ENCODE data around the gene ZBTB32. TPM values are rescaled to one million over a fixed set of nuclear protein-coding genes. Genes with fewer than 3 reads are reported as not detected.

ZBTB32 gene
- polyA plus RNA-seq, 4 donors, result 0.22 to 0.35 TPM; not detected in 2

DNA sequence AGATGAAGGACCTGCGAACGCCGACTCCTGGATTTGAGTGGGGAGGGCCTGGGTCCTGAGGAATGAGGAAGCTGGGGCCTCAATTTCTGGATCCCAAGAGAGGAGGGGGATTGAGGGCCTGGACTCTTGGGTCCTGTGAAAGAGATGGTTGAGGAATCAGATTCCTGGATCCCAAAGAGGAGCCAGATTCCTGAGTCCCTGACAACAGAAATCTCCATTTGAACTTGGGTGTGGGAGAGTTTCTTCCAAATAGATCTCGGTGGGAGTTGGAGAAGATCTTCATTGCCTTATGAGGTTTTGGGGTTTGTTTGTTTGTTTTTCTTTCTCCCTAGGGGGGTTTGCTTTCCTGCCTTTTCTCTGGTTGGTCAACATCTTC, 41.7 kb downstream of the ZBTB32 start:
- Histone ChIP-seq H3K36me3 (ENCODE audit: control insufficient read depth in 3 of 3, insufficient read depth in 2 of 3, low read depth in 1 of 3, low read length in 3 of 3) (peaks cover 0 to 31% (median 0%) of the 10 kb centered on the region in 3 donors), H3K27me3 (ENCODE audit: control insufficient read depth in 3 of 3, insufficient read depth in 3 of 3, low read length in 3 of 3) (no peaks in the 10 kb centered on the region), H3K4me1 (ENCODE audit: control insufficient read depth in 3 of 3, insufficient read depth in 2 of 3, low read depth in 1 of 3, low read length in 2 of 3) (peaks cover 3 to 23% (median 4%) of the 10 kb centered on the region in 3 donors), H3K27ac (ENCODE audit: low read depth in 1 of 3, low read length in 2 of 3) (peak overlapping the region; percentile 41 to 100 (median 66)), H3K9me3 (ENCODE audit: control insufficient read depth in 2 of 2, insufficient read depth in 1 of 2, low read depth in 1 of 2, low read length in 1 of 2) (peaks cover 0 to 4% of the 10 kb centered on the region in 2 donors), H3K4me3 (ENCODE audit: low read depth in 1 of 3, low read length in 3 of 3) (peak overlapping the region; percentile 72 to 99 (median 77))
- DNase-seq, result no peak
- 3 to 14% (median 7%) methylated on average over 4 of the region's 4 CpGs for WGBS, 3 donors
- no peak for FAIRE-seq

DNA sequence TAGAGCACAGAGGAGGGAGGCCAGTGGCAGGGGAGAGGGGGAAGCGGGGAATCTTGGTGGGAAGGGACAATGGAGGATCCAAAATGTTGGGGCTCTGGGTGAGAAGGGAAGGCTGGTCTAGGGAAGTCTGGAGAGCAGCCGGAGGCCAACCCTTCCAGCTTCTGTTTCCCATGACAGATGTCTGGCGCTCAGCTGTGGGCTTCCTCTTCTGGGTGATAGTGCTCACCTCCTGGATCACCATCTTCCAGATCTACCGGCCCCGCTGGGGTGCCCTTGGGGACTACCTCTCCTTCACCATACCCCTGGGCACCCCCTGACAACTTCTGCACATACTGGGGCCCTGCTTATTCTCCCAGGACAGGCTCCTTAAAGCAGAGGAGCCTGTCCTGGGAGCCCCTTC, 42.2 kb downstream of the ZBTB32 start:
- Histone ChIP-seq H3K27ac (ENCODE audit: low read depth in 1 of 3, low read length in 2 of 3) (no peak overlapping the region), H3K36me3 (ENCODE audit: control insufficient read depth in 3 of 3, insufficient read depth in 2 of 3, low read depth in 1 of 3, low read length in 3 of 3) (peaks cover 0 to 35% (median 0%) of the 10 kb centered on the region in 3 donors), H3K4me3 (ENCODE audit: low read depth in 1 of 3, low read length in 3 of 3) (peak overlapping the region in 2 of 3 donors; percentile 77 to 99), H3K9me3 (ENCODE audit: control insufficient read depth in 2 of 2, insufficient read depth in 1 of 2, low read depth in 1 of 2, low read length in 1 of 2) (peaks cover 0 to 4% of the 10 kb centered on the region in 2 donors), H3K4me1 (ENCODE audit: control insufficient read depth in 3 of 3, insufficient read depth in 2 of 3, low read depth in 1 of 3, low read length in 2 of 3) (peaks cover 3 to 23% (median 4%) of the 10 kb centered on the region in 3 donors), H3K27me3 (ENCODE audit: control insufficient read depth in 3 of 3, insufficient read depth in 3 of 3, low read length in 3 of 3) (no peaks in the 10 kb centered on the region)
- DNase-seq (no peak), FAIRE-seq (no peak)
- 87 to 93% (median 88%) methylated on average over 4 to 5 of the region's 5 CpGs for WGBS, 3 donors

DNA sequence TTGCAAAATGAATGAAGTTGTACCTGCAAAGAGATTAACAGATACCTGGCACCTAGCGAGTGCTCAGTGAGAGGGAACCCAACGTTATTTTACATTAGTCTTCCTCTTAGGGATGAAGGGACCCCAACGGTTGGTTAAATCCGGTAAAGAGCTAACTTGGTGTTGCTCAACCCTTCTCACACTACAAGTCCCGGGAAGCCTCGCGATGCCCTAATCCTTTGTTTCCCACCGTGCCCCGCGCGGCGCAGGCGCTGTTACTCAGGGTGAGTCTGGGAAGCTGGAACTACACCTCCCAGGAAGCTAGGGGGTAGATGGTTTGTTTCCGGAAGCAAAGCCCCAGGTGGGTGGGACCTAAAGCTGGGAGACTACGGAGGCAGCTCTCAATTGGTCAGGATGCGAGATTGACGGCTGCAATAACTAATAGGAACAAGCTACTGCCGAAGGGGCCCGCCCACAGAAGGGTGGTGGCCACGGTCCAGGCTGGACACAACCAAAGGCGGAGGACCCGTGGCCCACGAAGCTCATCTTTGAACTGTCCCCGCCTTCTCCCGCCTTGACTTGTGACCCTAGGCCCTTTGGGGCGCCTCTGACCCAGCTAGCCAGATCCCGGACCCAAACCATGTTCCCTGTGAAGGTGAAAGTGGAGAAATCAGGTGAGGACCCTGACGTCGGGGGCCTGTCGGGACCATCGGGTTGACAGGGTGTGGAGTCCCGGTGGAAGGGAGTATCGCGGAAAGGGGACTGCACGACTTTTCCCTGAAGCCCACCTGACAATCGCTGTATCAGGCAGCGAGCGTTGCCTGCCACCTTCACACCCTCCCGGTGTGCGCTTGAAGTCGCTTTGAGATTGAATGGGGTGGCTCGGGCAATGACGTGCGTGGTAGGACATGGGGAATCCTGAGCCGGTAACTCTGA, 44.0 kb downstream of the ZBTB32 start, which contains the start of gene LIN37:
TSS of gene LIN37 (plus strand) at position 471 of the 915 bp plus-strand sequence. CDS start at position 620, 149 bp downstream.
- WGBS, 3 donors, result 0 to 1% (median 1%) methylated on average over 45 of the region's 45 CpGs
- Histone ChIP-seq H3K27me3 (ENCODE audit: control insufficient read depth in 3 of 3, insufficient read depth in 3 of 3, low read length in 3 of 3) (no peaks in the 10 kb centered on the region), H3K27ac (ENCODE audit: low read depth in 1 of 3, low read length in 2 of 3) (peak within 1 kb of the TSS in 2 of 3 donors; percentile 44 to 72), H3K9me3 (ENCODE audit: control insufficient read depth in 2 of 2, insufficient read depth in 1 of 2, low read depth in 1 of 2, low read length in 1 of 2) (peaks cover 0 to 4% of the 10 kb centered on the region in 2 donors), H3K4me1 (ENCODE audit: control insufficient read depth in 3 of 3, insufficient read depth in 2 of 3, low read depth in 1 of 3, low read length in 2 of 3) (peaks cover 3 to 23% (median 4%) of the 10 kb centered on the region in 3 donors), H3K4me3 (ENCODE audit: low read depth in 1 of 3, low read length in 3 of 3) (peak within 1 kb of the TSS; percentile 71 to 86 (median 78)), H3K36me3 (ENCODE audit: control insufficient read depth in 3 of 3, insufficient read depth in 2 of 3, low read depth in 1 of 3, low read length in 3 of 3) (peaks cover 0 to 40% (median 3%) of the 10 kb centered on the region in 3 donors)
- DNase-seq (peak; percentile 100), FAIRE-seq (peak; percentile 76)

DNA sequence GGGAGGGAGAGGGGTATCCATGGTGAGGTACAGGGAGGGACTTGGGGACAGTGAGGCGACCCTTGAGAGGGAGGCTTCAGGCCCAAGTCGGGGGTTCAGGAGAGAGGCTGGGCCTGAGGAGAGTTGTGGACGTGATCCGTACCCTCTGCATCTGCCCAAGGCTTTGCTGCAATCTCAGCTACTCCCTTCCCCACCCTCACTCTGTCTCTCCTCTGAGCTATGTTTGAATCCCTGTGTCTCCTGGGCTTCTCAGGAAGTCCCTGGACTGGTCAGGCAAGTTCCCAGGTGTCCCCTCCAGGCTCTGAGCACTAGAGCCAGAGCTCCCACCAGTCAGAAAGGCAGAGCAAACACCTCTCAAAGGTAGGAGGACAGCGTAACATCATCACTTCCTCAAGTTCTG, 45.8 kb downstream of the ZBTB32 start:
- Histone ChIP-seq H3K9me3 (ENCODE audit: control insufficient read depth in 2 of 2, insufficient read depth in 1 of 2, low read depth in 1 of 2, low read length in 1 of 2) (no peaks in the 10 kb centered on the region), H3K4me1 (ENCODE audit: control insufficient read depth in 3 of 3, insufficient read depth in 2 of 3, low read depth in 1 of 3, low read length in 2 of 3) (peaks cover 3 to 20% (median 4%) of the 10 kb centered on the region in 3 donors), H3K36me3 (ENCODE audit: control insufficient read depth in 3 of 3, insufficient read depth in 2 of 3, low read depth in 1 of 3, low read length in 3 of 3) (peaks cover 0 to 45% (median 10%) of the 10 kb centered on the region in 3 donors), H3K27ac (ENCODE audit: low read depth in 1 of 3, low read length in 2 of 3) (no peak overlapping the region), H3K27me3 (ENCODE audit: control insufficient read depth in 3 of 3, insufficient read depth in 3 of 3, low read length in 3 of 3) (peaks cover 0 to 5% (median 0%) of the 10 kb centered on the region in 3 donors), H3K4me3 (ENCODE audit: low read depth in 1 of 3, low read length in 3 of 3) (no peak overlapping the region)
- FAIRE-seq, result no peak
- WGBS, 3 donors, result 91 to 98% (median 97%) methylated on average over 2 to 5 of the region's 5 CpGs
- no peak for DNase-seq

DNA sequence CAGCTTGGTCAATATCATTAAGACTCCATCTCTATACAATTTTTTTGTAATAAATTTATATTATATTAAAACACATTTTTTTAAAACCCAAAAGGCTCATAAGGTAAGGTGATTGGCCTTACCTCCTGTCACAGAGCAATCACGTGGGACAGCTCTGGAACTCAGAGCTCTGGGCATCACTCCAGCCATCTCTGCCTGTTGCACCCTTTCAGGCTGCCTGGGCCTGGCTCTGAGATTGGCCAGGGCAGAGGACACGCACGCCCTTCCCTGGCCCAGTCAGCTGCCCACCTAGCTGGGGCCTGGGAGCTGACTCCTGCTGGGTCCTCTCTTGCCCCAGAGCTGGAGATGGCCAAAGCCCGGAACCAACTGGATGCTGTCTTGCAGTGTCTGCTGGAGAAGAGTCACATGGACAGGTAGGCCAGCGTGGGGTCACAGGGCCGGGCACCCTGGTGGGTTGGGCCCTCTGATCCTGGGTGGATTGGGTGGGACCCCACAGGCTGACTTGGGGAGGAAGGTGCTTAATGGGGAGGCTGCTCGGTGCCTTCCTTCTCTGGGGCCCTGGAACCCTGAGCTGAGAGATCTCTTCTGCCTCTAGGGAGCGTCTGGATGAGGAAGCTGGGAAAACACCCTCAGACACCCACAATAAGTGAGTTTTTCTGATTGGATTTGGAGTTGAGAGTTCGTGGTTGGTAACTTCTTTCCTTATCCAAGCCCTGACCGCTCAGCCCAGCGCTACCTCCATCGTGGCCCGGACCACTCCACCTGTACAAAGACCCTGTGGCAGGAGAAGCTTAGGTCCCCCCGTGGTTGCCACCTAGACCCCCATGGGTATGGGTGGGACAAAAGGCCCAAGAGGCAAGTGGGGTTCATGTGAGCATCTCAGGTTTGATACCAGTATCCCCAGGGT, 47.7 kb downstream of the ZBTB32 start:
- Histone ChIP-seq H3K4me1 (ENCODE audit: control insufficient read depth in 3 of 3, insufficient read depth in 2 of 3, low read depth in 1 of 3, low read length in 2 of 3) (peaks cover 0 to 26% (median 10%) of the 10 kb centered on the region in 3 donors), H3K9me3 (ENCODE audit: control insufficient read depth in 2 of 2, insufficient read depth in 1 of 2, low read depth in 1 of 2, low read length in 1 of 2) (no peaks in the 10 kb centered on the region), H3K27ac (ENCODE audit: low read depth in 1 of 3, low read length in 2 of 3) (no peak overlapping the region), H3K4me3 (ENCODE audit: low read depth in 1 of 3, low read length in 3 of 3) (no peak overlapping the region), H3K36me3 (ENCODE audit: control insufficient read depth in 3 of 3, insufficient read depth in 2 of 3, low read depth in 1 of 3, low read length in 3 of 3) (peaks cover 0 to 40% (median 10%) of the 10 kb centered on the region in 3 donors), H3K27me3 (ENCODE audit: control insufficient read depth in 3 of 3, insufficient read depth in 3 of 3, low read length in 3 of 3) (peaks cover 0 to 23% (median 0%) of the 10 kb centered on the region in 3 donors)
- no peak for FAIRE-seq
- DNase-seq, result no peak
- WGBS, 3 donors, result 89 to 91% (median 90%) methylated on average over 14 of the region's 14 CpGs

DNA sequence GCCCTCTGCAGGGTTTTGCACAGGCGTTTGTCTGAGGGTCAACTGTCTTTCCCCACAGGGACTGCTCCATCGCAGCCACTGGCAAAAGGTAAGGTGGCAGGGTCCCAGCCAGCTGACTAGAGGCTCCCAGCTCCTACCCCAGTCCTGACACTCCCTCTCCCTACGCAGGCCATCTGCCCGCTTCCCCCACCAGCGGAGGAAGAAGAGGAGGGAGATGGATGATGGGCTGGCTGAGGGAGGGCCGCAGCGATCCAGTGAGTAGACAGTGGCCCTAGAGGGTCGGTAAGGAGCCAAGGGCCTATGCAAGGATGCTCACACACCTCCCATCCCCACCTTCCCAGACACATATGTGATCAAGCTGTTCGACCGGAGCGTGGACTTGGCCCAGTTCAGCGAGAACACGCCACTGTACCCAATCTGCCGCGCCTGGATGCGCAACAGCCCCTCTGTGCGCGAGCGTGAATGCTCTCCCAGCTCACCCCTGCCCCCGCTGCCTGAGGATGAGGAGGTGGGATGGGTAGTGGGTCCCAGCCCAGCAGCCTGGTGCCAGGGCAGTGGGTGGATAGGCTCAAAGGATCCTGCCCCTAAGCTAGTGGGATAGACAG, 48.5 kb downstream of the ZBTB32 start:
- no peaks in the 10 kb centered on the region for H3K9me3 ChIP-seq (ENCODE audit: control insufficient read depth in 2 of 2, insufficient read depth in 1 of 2, low read depth in 1 of 2, low read length in 1 of 2)
- peaks cover 0 to 30% (median 11%) of the 10 kb centered on the region in 3 donors for H3K4me1 ChIP-seq (ENCODE audit: control insufficient read depth in 3 of 3, insufficient read depth in 2 of 3, low read depth in 1 of 3, low read length in 2 of 3)
- 95 to 96% (median 96%) methylated on average over 20 of the region's 20 CpGs for WGBS, 3 donors
- peaks cover 0 to 40% (median 10%) of the 10 kb centered on the region in 3 donors for H3K36me3 ChIP-seq (ENCODE audit: control insufficient read depth in 3 of 3, insufficient read depth in 2 of 3, low read depth in 1 of 3, low read length in 3 of 3)
- DNase-seq (no peak), FAIRE-seq (no peak)
- H3K27me3 ChIP-seq (ENCODE audit: control insufficient read depth in 3 of 3, insufficient read depth in 3 of 3, low read length in 3 of 3), result peaks cover 0 to 24% (median 0%) of the 10 kb centered on the region in 3 donors
- no peak overlapping the region for H3K27ac ChIP-seq (ENCODE audit: low read depth in 1 of 3, low read length in 2 of 3)
- no peak overlapping the region for H3K4me3 ChIP-seq (ENCODE audit: low read depth in 1 of 3, low read length in 3 of 3)

DNA sequence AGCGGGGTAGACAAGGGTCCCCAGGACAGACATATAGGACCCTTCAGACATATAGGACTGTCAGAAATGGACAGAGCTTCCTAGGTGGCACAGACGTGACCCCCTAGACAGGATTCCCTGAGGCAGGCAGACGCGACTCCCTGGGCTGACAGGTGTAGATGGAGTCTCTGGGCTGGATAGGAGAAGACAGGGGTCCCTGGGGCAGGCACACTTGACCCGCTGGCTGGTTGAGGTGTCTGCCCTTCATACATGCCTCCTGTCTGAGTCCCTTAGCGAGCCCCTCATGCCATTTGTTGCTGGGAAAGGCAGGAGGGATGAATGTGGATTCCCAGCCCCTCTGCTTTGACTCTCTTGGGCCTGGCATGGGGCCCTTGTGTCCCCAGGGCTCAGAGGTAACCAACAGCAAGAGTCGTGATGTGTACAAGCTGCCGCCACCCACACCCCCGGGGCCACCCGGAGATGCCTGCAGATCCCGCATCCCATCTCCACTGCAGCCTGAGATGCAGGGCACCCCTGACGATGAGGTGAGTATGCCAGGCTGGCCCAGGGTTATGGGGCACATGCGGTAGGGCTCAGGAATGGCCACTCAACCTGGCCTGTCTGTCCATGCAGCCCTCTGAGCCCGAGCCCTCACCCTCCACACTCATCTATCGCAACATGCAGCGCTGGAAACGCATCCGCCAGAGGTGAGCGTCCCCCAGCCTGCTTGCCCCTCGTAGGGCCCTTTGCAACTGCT, 49.4 kb downstream of the ZBTB32 start:
- DNase-seq (no peak), FAIRE-seq (no peak)
- Histone ChIP-seq H3K9me3 (ENCODE audit: control insufficient read depth in 2 of 2, insufficient read depth in 1 of 2, low read depth in 1 of 2, low read length in 1 of 2) (no peaks in the 10 kb centered on the region), H3K4me1 (ENCODE audit: control insufficient read depth in 3 of 3, insufficient read depth in 2 of 3, low read depth in 1 of 3, low read length in 2 of 3) (peaks cover 0 to 30% (median 13%) of the 10 kb centered on the region in 3 donors), H3K36me3 (ENCODE audit: control insufficient read depth in 3 of 3, insufficient read depth in 2 of 3, low read depth in 1 of 3, low read length in 3 of 3) (peaks cover 0 to 40% (median 10%) of the 10 kb centered on the region in 3 donors), H3K27me3 (ENCODE audit: control insufficient read depth in 3 of 3, insufficient read depth in 3 of 3, low read length in 3 of 3) (peaks cover 0 to 24% (median 0%) of the 10 kb centered on the region in 3 donors), H3K27ac (ENCODE audit: low read depth in 1 of 3, low read length in 2 of 3) (peak overlapping the region in 1 of 3 donors; percentile 90), H3K4me3 (ENCODE audit: low read depth in 1 of 3, low read length in 3 of 3) (no peak overlapping the region)
- WGBS, 3 donors, result 91 to 95% (median 94%) methylated on average over 20 of the region's 20 CpGs

All from small intestine (tissue), 7 donors.